ENCODE measurements around the gene MYO1D.

The MYO1D gene

DNA sequence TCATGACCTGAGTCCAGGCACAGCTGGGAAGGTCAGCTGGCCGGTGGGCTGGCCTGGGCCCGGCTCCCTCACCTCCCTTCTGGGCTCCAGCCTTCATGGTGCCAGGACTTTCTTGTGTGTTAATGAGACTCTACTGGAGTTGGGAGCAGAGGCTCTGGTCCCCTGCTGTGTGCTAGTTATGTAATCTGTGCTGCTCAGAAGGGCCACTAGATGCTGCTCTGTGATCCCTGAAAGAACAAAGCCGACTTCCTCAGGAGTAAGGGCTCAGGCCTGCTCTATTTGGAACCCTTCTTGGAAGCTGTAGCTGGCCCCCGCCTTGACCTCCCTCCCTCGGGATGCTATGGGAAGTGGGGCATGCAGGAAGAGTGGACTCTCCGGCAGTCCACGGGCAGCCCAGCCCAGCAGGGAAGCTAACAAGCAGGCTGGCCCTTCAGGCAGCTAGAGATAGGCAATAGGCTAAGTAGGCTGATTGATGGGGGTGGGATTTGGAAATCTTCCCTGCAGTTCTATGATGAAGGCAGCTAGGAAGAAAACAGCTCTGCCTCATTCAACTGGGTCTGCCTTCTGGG lies 393.4 kb downstream of the MYO1D start:
- TF ChIP-seq, protein P1, sequence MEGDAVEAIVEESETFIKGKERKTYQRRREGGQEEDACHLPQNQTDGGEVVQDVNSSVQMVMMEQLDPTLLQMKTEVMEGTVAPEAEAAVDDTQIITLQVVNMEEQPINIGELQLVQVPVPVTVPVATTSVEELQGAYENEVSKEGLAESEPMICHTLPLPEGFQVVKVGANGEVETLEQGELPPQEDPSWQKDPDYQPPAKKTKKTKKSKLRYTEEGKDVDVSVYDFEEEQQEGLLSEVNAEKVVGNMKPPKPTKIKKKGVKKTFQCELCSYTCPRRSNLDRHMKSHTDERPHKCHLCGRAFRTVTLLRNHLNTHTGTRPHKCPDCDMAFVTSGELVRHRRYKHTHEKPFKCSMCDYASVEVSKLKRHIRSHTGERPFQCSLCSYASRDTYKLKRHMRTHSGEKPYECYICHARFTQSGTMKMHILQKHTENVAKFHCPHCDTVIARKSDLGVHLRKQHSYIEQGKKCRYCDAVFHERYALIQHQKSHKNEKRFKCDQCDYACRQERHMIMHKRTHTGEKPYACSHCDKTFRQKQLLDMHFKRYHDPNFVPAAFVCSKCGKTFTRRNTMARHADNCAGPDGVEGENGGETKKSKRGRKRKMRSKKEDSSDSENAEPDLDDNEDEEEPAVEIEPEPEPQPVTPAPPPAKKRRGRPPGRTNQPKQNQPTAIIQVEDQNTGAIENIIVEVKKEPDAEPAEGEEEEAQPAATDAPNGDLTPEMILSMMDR (IDR thresholded peaks at IDR 0.05; ENCODE audit: insufficient read depth, low read depth, low read length, missing control alignments) = peak; percentile 87

GRCh38 chr17:32482568-32483320 lies 394.2 kb downstream of the MYO1D start:
- H3K4me3 ChIP-seq (ENCODE audit: low read length) = no peak overlapping the region
- no peak for DNase-seq (ENCODE audit: low read depth)
- TF ChIP-seq, protein P1 (IDR thresholded peaks at IDR 0.05; ENCODE audit: insufficient read depth, low read depth, low read length, missing control alignments) = no peak

More for the DNA sequence above, 393.4 kb downstream of the MYO1D start:
- peak; percentile 74 for DNase-seq (ENCODE audit: low read depth)
- no peak overlapping the region for H3K4me3 ChIP-seq (ENCODE audit: low read length)

DNA sequence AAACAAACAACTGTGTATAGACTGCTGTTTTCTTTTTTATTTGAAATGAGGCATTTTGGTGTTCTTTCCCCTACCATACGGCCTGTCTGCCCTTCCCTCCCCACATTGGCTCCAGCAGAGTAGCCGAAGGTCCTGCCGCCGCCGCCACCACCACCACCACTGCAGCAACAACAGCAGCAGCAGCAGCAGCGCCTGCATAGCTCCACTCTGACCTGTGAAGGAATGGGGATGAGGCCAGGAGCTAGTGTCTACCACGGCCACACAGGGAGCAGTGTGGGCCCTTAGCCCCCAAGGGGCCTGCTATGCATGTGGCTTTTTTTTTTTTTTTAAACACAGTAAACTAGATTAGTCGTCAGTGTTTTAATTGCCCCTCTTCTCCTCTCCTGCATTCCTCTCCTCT lies 395.7 kb downstream of the MYO1D start:
- TF ChIP-seq, protein P1 (IDR thresholded peaks at IDR 0.05; ENCODE audit: insufficient read depth, low read depth, low read length, missing control alignments) = no peak
- H3K4me3 ChIP-seq (ENCODE audit: low read length) = no peak overlapping the region
- DNase-seq (ENCODE audit: low read depth) = no peak

DNA sequence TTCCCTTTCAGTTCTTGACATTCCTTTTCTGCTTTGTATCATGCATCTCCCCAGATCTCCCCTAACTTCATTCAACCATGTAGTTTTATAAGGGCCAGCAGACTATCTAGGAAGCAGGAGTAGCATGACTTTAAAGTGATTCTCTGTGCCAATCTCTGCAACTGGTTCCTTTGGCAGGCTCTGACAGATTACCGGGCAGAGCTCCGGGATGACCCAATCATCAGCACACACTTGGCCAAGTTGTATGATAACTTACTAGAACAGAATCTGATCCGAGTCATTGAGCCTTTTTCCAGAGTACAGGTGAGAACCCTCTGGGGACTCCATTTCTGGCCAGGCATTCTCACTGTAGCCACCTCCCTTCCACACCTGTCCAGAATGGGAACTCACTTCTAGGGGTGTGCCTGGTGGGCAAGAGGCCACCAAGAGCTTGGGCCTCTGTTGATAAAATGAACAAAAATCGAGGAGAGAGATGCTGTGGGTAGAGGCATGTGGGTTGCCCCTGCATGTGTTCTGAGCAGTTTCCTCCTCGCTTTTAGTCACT lies 397.8 kb downstream of the MYO1D start:
- DNase-seq (ENCODE audit: low read depth) = no peak
- H3K4me3 ChIP-seq (ENCODE audit: low read length) = no peak overlapping the region
- TF ChIP-seq, protein P1 (IDR thresholded peaks at IDR 0.05; ENCODE audit: insufficient read depth, low read depth, low read length, missing control alignments) = no peak

DNA sequence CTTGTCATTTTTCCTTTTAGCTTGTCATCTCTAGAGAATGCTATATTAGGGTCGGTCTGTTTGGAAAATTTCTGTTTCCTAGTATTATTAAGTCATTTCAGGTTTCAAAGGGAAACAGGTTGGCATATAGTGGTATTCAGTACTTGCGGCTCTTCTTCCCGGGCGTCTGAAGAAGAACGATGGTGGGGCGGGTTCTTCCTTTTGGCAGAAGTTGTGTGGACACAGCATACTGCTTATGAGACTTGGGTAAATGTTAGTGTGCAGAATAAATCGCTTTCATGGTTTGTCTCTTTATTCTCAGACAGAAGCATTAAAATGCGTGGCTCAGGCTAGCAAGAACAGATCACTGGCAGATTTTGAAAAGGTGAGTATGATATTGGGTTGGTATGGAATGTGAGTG lies 399.7 kb downstream of the MYO1D start:
- DNase-seq (ENCODE audit: low read depth) = no peak
- TF ChIP-seq, protein P1 (IDR thresholded peaks at IDR 0.05; ENCODE audit: insufficient read depth, low read depth, low read length, missing control alignments) = no peak
- no peak overlapping the region for H3K4me3 ChIP-seq (ENCODE audit: low read length)

- DNase-seq (ENCODE audit: low read depth) = no peak
- TF ChIP-seq, protein P1 (IDR thresholded peaks at IDR 0.05; ENCODE audit: insufficient read depth, low read depth, low read length, missing control alignments) = no peak
- no peak overlapping the region for H3K4me3 ChIP-seq (ENCODE audit: low read length)
These were observed 401.7 kb downstream of the MYO1D start for GRCh38 chr17:32475258-32475657.

Measured in epithelial cell of esophagus (primary cell).